ENCODE data around the gene PYHIN1. TPM values are rescaled to one million over a fixed set of nuclear protein-coding genes. Genes with fewer than 3 reads are reported as not detected.

The PYHIN1 gene
- polyA plus RNA-seq, 1 of the 3 experiments (the other 2 are of a cell fraction) = not detected

DNA sequence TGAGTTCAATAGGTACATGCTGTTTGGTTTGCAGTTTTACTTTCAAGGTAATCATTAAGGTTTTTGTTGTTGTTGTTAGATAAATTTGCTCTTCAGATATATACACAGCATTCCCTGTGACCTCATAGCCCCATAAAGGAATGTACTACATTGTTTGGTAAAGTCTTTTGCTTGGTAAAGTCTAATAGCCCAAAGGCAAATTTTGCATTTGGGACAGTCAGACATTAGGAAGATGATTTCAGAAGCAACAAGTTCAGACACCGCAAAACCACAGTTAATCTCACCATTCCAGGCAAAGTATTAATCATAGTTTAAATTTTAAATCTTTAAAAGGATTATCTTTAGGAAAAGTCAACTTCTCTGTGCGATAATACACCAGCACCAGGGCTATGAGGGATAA lies 32.6 kb upstream of the PYHIN1 start:
- ChIA-PET CTCF (no interaction called here), POLR2A (no interaction called here)
- no peaks in the 10 kb centered on the region for H3K79me2 ChIP-seq (ENCODE audit: insufficient read depth)
- DNase-seq = no peak
- 0% methylated on average over 2 of the region's 2 CpGs for WGBS (ENCODE audit: low lambda C conversion rate)
- peaks cover 4% of the 10 kb centered on the region for H3F3A ChIP-seq (replicated peaks; ENCODE audit: insufficient read depth)
- H4K20me1 ChIP-seq (ENCODE audit: insufficient read depth) = no peaks in the 10 kb centered on the region
- no peak overlapping the region for H2AFZ ChIP-seq (ENCODE audit: low read depth)
- no peak overlapping the region for H3K4me3 ChIP-seq (ENCODE audit: low read depth in 2 of 2, low read length in 1 of 2)
- no peaks in the 10 kb centered on the region for H3K4me1 ChIP-seq (ENCODE audit: control insufficient read depth in 1 of 2, insufficient read depth in 2 of 2, low read depth in 1 of 2, low read length in 1 of 2)
- H3K9ac ChIP-seq = no peak overlapping the region
- H3K9me3 ChIP-seq = no peaks in the 10 kb centered on the region
- H3K4me2 ChIP-seq = no peak overlapping the region
- H3K27me3 ChIP-seq (ENCODE audit: insufficient read depth) = no peaks in the 10 kb centered on the region
- no peaks in the 10 kb centered on the region for H3K9me2 ChIP-seq
- no peak overlapping the region for H3K27ac ChIP-seq (ENCODE audit: low read depth in 2 of 2, low read length in 1 of 2)
- no peaks in the 10 kb centered on the region for H3K36me3 ChIP-seq (replicated peaks in 1 of 2; ENCODE audit: control insufficient read depth in 1 of 2, insufficient read depth in 2 of 2, low read length in 1 of 2)
- no peak for TF ChIP-seq GABPA (IDR thresholded peaks at IDR 0.05; ENCODE audit: low read depth)
- TF ChIP-seq, protein P1, sequence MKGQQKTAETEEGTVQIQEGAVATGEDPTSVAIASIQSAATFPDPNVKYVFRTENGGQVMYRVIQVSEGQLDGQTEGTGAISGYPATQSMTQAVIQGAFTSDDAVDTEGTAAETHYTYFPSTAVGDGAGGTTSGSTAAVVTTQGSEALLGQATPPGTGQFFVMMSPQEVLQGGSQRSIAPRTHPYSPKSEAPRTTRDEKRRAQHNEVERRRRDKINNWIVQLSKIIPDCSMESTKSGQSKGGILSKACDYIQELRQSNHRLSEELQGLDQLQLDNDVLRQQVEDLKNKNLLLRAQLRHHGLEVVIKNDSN (IDR thresholded peaks at IDR 0.05; ENCODE audit: borderline replicate concordance, low read depth) = no peak
- no peak for TF ChIP-seq EZH2phosphoT487 (IDR thresholded peaks at IDR 0.05; ENCODE audit: borderline replicate concordance, low read depth)
- no peak for TF ChIP-seq RXRA (IDR thresholded peaks at IDR 0.05; ENCODE audit: borderline replicate concordance, low read depth)
- no peak for TF ChIP-seq NRF1 (IDR thresholded peaks at IDR 0.05; ENCODE audit: low read depth, low read length)
- TF ChIP-seq TEAD4 (IDR thresholded peaks at IDR 0.05; ENCODE audit: borderline replicate concordance, insufficient read depth) = no peak
- TF ChIP-seq, protein P2, sequence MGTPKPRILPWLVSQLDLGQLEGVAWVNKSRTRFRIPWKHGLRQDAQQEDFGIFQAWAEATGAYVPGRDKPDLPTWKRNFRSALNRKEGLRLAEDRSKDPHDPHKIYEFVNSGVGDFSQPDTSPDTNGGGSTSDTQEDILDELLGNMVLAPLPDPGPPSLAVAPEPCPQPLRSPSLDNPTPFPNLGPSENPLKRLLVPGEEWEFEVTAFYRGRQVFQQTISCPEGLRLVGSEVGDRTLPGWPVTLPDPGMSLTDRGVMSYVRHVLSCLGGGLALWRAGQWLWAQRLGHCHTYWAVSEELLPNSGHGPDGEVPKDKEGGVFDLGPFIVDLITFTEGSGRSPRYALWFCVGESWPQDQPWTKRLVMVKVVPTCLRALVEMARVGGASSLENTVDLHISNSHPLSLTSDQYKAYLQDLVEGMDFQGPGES (IDR thresholded peaks at IDR 0.05; ENCODE audit: low read depth, low read length) = no peak
- TF ChIP-seq POLR2AphosphoS5 (IDR thresholded peaks at IDR 0.05; ENCODE audit: low read depth, low read length) = no peak
- no peak for TF ChIP-seq SIN3A (IDR thresholded peaks at IDR 0.05; ENCODE audit: borderline replicate concordance, low read depth, low read length)
- no peak for TF ChIP-seq YY1 (IDR thresholded peaks at IDR 0.05; ENCODE audit: low read depth)
- no peak for TF ChIP-seq CHD2 (IDR thresholded peaks at IDR 0.05; ENCODE audit: low read length, partially characterized antibody)

DNA sequence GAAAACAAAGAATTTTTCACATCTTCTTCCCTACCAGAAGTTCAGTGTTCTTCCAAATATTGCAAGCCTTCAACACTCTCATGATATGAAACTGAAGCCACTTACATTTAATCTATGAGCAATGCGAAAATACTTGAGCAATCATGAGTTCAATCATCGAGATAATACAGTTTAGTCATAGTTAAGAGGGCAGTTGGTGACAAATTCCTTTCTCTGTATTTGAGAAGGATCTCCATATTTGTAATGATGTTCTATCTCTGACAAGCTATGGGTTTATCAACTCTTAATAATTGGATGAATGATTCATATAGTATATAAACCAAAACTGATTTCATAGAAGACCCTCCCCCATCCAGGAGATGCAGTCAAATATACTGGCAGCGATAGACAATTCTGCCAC lies 29.7 kb upstream of the PYHIN1 start:
- no peaks in the 10 kb centered on the region for H3K27me3 ChIP-seq (ENCODE audit: insufficient read depth)
- no peak overlapping the region for H3K9ac ChIP-seq
- TF ChIP-seq SIN3A (IDR thresholded peaks at IDR 0.05; ENCODE audit: borderline replicate concordance, low read depth, low read length) = no peak
- TF ChIP-seq, protein P3, sequence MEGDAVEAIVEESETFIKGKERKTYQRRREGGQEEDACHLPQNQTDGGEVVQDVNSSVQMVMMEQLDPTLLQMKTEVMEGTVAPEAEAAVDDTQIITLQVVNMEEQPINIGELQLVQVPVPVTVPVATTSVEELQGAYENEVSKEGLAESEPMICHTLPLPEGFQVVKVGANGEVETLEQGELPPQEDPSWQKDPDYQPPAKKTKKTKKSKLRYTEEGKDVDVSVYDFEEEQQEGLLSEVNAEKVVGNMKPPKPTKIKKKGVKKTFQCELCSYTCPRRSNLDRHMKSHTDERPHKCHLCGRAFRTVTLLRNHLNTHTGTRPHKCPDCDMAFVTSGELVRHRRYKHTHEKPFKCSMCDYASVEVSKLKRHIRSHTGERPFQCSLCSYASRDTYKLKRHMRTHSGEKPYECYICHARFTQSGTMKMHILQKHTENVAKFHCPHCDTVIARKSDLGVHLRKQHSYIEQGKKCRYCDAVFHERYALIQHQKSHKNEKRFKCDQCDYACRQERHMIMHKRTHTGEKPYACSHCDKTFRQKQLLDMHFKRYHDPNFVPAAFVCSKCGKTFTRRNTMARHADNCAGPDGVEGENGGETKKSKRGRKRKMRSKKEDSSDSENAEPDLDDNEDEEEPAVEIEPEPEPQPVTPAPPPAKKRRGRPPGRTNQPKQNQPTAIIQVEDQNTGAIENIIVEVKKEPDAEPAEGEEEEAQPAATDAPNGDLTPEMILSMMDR (IDR thresholded peaks at IDR 0.05) = no peak
- no peak for TF ChIP-seq RXRA (IDR thresholded peaks at IDR 0.05; ENCODE audit: borderline replicate concordance, low read depth)
- TF ChIP-seq CHD2 (IDR thresholded peaks at IDR 0.05; ENCODE audit: low read length, partially characterized antibody) = no peak
- DNase-seq = no peak
- CTCF ChIA-PET = no interaction called here
- no peaks in the 10 kb centered on the region for H3K4me1 ChIP-seq (ENCODE audit: control insufficient read depth in 1 of 2, insufficient read depth in 2 of 2, low read depth in 1 of 2, low read length in 1 of 2)
- no peaks in the 10 kb centered on the region for H3F3A ChIP-seq (replicated peaks; ENCODE audit: insufficient read depth)
- no peaks in the 10 kb centered on the region for H3K9me3 ChIP-seq
- no peaks in the 10 kb centered on the region for H3K9me2 ChIP-seq
- 0% methylated on average over 3 of the region's 3 CpGs for WGBS (ENCODE audit: low lambda C conversion rate)
- no peak overlapping the region for H3K4me2 ChIP-seq
- H3K27ac ChIP-seq (ENCODE audit: low read depth in 2 of 2, low read length in 1 of 2) = no peak overlapping the region
- no peak overlapping the region for H2AFZ ChIP-seq (ENCODE audit: low read depth)
- H3K79me2 ChIP-seq (ENCODE audit: insufficient read depth) = no peaks in the 10 kb centered on the region
- POLR2A ChIA-PET = no interaction called here
- H3K4me3 ChIP-seq (ENCODE audit: low read depth in 2 of 2, low read length in 1 of 2) = no peak overlapping the region
- no peaks in the 10 kb centered on the region for H3K36me3 ChIP-seq (replicated peaks in 1 of 2; ENCODE audit: control insufficient read depth in 1 of 2, insufficient read depth in 2 of 2, low read length in 1 of 2)
- no peaks in the 10 kb centered on the region for H4K20me1 ChIP-seq (ENCODE audit: insufficient read depth)

Data from SK-N-SH (cell line).